HG03565 (cell line): ENCODE results near the gene DNAH14.
"Not testable (repeated sequence)": the region's sequence is repeated elsewhere in the genome, so short reads cannot be mapped to it uniquely, and the experiment has no call there.

Experiments used
- ATAC-seq: cut with Tn5 transposase; IDR thresholded peaks from one replicate; pipeline ENCODE4 v1.9.1; 2021; ENCODE audit warnings: mild to moderate bottlenecking, moderate library complexity; ENCODE audit not compliant: unreplicated experiment

The DNAH14 gene

GRCh38 chr1:224920930-224921329 is 8.5 kb upstream of the DNAH14 start:
- no peak for ATAC-seq

GRCh38 chr1:224921354-224921753 is 8.1 kb upstream of the DNAH14 start:
- no peak for ATAC-seq

- peak; percentile 44 for ATAC-seq
Observed at GRCh38 chr1:224922404-224923164, 6.9 kb upstream of the DNAH14 start.

GRCh38 chr1:224923726-224924125 is 5.7 kb upstream of the DNAH14 start:
- ATAC-seq = no peak

GRCh38 chr1:224927631-224928030 is 1.8 kb upstream of the DNAH14 start:
- not testable (repeated sequence) for ATAC-seq

GRCh38 chr1:224928906-224929305 is 569 bp upstream of the DNAH14 start:
- no peak for ATAC-seq

- no peak for ATAC-seq
Observed at GRCh38 chr1:224931605-224932004, 2.1 kb downstream of the DNAH14 start.

GRCh38 chr1:224932607-224933249 is 3.3 kb downstream of the DNAH14 start:
- no peak for ATAC-seq

GRCh38 chr1:224933584-224933983 is 4.1 kb downstream of the DNAH14 start:
- ATAC-seq = no peak

- ATAC-seq = no peak
Observed at GRCh38 chr1:224938652-224939051, 9.2 kb downstream of the DNAH14 start.

GRCh38 chr1:224939844-224940425 is 10.5 kb downstream of the DNAH14 start:
- ATAC-seq = no peak

GRCh38 chr1:224940735-224941134 is 11.3 kb downstream of the DNAH14 start:
- not testable (repeated sequence) for ATAC-seq

- not testable (repeated sequence) for ATAC-seq
Observed at GRCh38 chr1:224945651-224946348, 16.3 kb downstream of the DNAH14 start.

- not testable (repeated sequence) for ATAC-seq
Observed at GRCh38 chr1:224946349-224946691, 16.8 kb downstream of the DNAH14 start.

GRCh38 chr1:224957696-224958095 is 28.2 kb downstream of the DNAH14 start:
- ATAC-seq = no peak

- no peak for ATAC-seq
Observed at GRCh38 chr1:224958490-224958889, 29.0 kb downstream of the DNAH14 start.

- no peak for ATAC-seq
Observed at GRCh38 chr1:224959115-224959514, 29.6 kb downstream of the DNAH14 start.

GRCh38 chr1:224959656-224960055 is 30.2 kb downstream of the DNAH14 start:
- no peak for ATAC-seq

- no peak for ATAC-seq
Observed at GRCh38 chr1:224980181-224980580, 50.7 kb downstream of the DNAH14 start.

GRCh38 chr1:224981922-224982354 is 52.5 kb downstream of the DNAH14 start:
- ATAC-seq = not testable (repeated sequence)

GRCh38 chr1:224988042-224988441 is 58.6 kb downstream of the DNAH14 start:
- ATAC-seq = no peak
